H1 (cell line): ENCODE results near the gene FAM174A. TPM values are rescaled to one million over a fixed set of nuclear protein-coding genes. Genes with fewer than 3 reads are reported as not detected.

Experiments used
- CTCF ChIA-PET: fragments of 300-600 bp; sonication (Branson Sonifier 250); formaldehyde crosslinking; loops from one replicate; lab custom pipeline; 2021; ENCODE audit not compliant: partially characterized antibody; lab: Charles Lee
- POLR2A ChIA-PET: fragments of 300-600 bp; sonication (Branson Sonifier 250); formaldehyde crosslinking; loops from one replicate; lab custom pipeline; 2021; ENCODE audit warnings: inconsistent platforms; ENCODE audit not compliant: partially characterized antibody; lab: Charles Lee
- DNase-seq, 2 experiments: peaks; one replicate each; pipeline versions ENCODE4 v3.0.0 to v3.0.0-alpha.2; 2010 to 2022; ENCODE audit warnings: low spot score in 2 of 2, low read depth in 1 of 2, mixed read lengths in 1 of 2
- FAIRE-seq: peaks from 2 replicates; lab custom pipeline; 2011; peaks lifted over from hg19 to GRCh38; lab: Jason Lieb, UNC
- H2AFZ ChIP-seq: 2 replicates; pipeline ENCODE4 v1.8.1; 2012; ENCODE audit warnings: low read length, inconsistent platforms
- H2AK5ac ChIP-seq: 2 replicates; pipeline ENCODE4 v1.6.1; 2013; ENCODE audit warnings: low read depth, low read length
- H2BK120ac ChIP-seq: replicated peaks from 2 replicates; pipeline ENCODE3; 2013; ENCODE audit warnings: low read depth, low read length, inconsistent platforms
- H2BK12ac ChIP-seq: 2 replicates; pipeline ENCODE4 v1.6.1; 2013; ENCODE audit warnings: low read depth, low read length
- H2BK15ac ChIP-seq: 2 replicates; pipeline ENCODE4 v1.6.1; 2013; ENCODE audit warnings: low read length
- H2BK20ac ChIP-seq: 2 replicates; pipeline ENCODE4 v1.6.1; 2013; ENCODE audit warnings: low read length
- H2BK5ac ChIP-seq: 2 replicates; pipeline ENCODE4 v1.6.1; 2013; ENCODE audit warnings: low read depth, low read length
- H3K14ac ChIP-seq: 2 replicates; pipeline ENCODE4 v1.6.1; 2013; ENCODE audit warnings: inconsistent platforms; ENCODE audit not compliant: insufficient read length
- H3K18ac ChIP-seq: 2 replicates; pipeline ENCODE4 v1.6.1; 2013; ENCODE audit warnings: low read length; ENCODE audit errors: extremely low read depth
- H3K23ac ChIP-seq: 2 replicates; pipeline ENCODE4 v1.6.1; 2013; ENCODE audit warnings: inconsistent platforms; ENCODE audit not compliant: insufficient read length
- H3K23me2 ChIP-seq: 2 replicates; pipeline ENCODE4 v1.6.1; 2013; ENCODE audit warnings: low read depth, low read length
- H3K27ac ChIP-seq: 2 replicates; pipeline ENCODE4 v1.6.1; 2011; ENCODE audit warnings: low read depth, low read length, inconsistent platforms
- H3K27me3 ChIP-seq, 4 experiments: replicated peaks in 1 of 4; 1 replicate in 1 of 4; 2 replicates in 3 of 4; pipeline versions ENCODE4 v1.6.1 to v1.8.1; 2011 to 2013; ENCODE audit warnings: low read length in 3 of 4, mild to moderate bottlenecking in 3 of 4, inconsistent platforms in 2 of 4, mixed read lengths in 2 of 4, moderate library complexity in 1 of 4; ENCODE audit not compliant: control insufficient read depth in 3 of 4, insufficient read depth in 3 of 4; ENCODE audit errors: extremely low read depth in 1 of 4
- H3K36me3 ChIP-seq, 4 experiments: 2 replicates each; pipeline versions ENCODE4 v1.6.1 to v1.8.1; 2011 to 2013; ENCODE audit warnings: mild to moderate bottlenecking in 4 of 4, low read length in 3 of 4, moderate library complexity in 2 of 4, control low read depth in 1 of 4, inconsistent platforms in 1 of 4; ENCODE audit not compliant: insufficient read depth in 4 of 4, control insufficient read depth in 2 of 4
- H3K4ac ChIP-seq: replicated peaks from 2 replicates; pipeline ENCODE3; 2013; ENCODE audit warnings: low read length, low read depth, mixed read lengths, inconsistent platforms; ENCODE audit not compliant: insufficient read length
- H3K4me1 ChIP-seq, 4 experiments: replicated peaks in 1 of 4; 1 replicate in 1 of 4; 2 replicates in 3 of 4; pipeline versions ENCODE4 v1.6.1 to v1.8.1; 2011 to 2013; ENCODE audit warnings: low read length in 3 of 4, inconsistent platforms in 2 of 4, mixed read lengths in 1 of 4; ENCODE audit not compliant: insufficient read depth in 4 of 4, control insufficient read depth in 3 of 4
- H3K4me2 ChIP-seq, 2 experiments: 2 replicates each; pipeline versions ENCODE4 v1.6.1 to v1.8.1; 2011 to 2013; ENCODE audit warnings: low read depth in 2 of 2, low read length in 2 of 2, control low read depth in 1 of 2, inconsistent platforms in 1 of 2, mild to moderate bottlenecking in 1 of 2; ENCODE audit not compliant: insufficient read depth in 1 of 2
- H3K4me3 ChIP-seq, 4 experiments: fragments of 200-600, 300-600 bp in 1 of 4; sonication (generic), shearing (Covaris generic), sonication (Bioruptor Twin) in 1 of 4; 2 replicates each; pipeline versions ENCODE4 v1.5.1 to v1.8.1; 2011 to 2016; ENCODE audit warnings: low read length in 4 of 4, low read depth in 3 of 4, control low read depth in 2 of 4, inconsistent platforms in 2 of 4, mild to moderate bottlenecking in 2 of 4, mixed read lengths in 1 of 4, moderate library complexity in 1 of 4; ENCODE audit not compliant: insufficient read depth in 2 of 4; ENCODE audit errors: extremely low read depth in 1 of 4
- H3K56ac ChIP-seq: replicated peaks from 2 replicates; pipeline ENCODE3; 2013; ENCODE audit warnings: low read depth, mild to moderate bottlenecking, mixed read lengths, low read length, inconsistent platforms; ENCODE audit not compliant: insufficient read length
- H3K79me1 ChIP-seq: 2 replicates; pipeline ENCODE4 v1.6.1; 2013; ENCODE audit warnings: low read depth, low read length, control low read depth
- H3K79me2 ChIP-seq, 2 experiments: 2 replicates each; pipeline versions ENCODE4 v1.6.1 to v1.8.1; 2012 to 2013; ENCODE audit warnings: low read length in 2 of 2, mild to moderate bottlenecking in 2 of 2, inconsistent platforms in 1 of 2; ENCODE audit not compliant: insufficient read depth in 2 of 2, control insufficient read depth in 1 of 2
- H3K9ac ChIP-seq, 4 experiments: replicated peaks in 1 of 4; 1 replicate in 1 of 4; 2 replicates in 3 of 4; pipeline versions ENCODE4 v1.6.1 to v1.8.1; 2011 to 2013; ENCODE audit warnings: low read depth in 3 of 4, low read length in 3 of 4, control low read depth in 2 of 4, mild to moderate bottlenecking in 2 of 4, moderate library complexity in 2 of 4, inconsistent platforms in 1 of 4; ENCODE audit errors: extremely low read depth in 1 of 4
- H3K9me3 ChIP-seq, 2 experiments: 2 replicates each; pipeline versions ENCODE4 v1.6.1 to v1.8.1; 2012 to 2013; ENCODE audit warnings: mild to moderate bottlenecking in 2 of 2, moderate library complexity in 2 of 2, control low read depth in 1 of 2, inconsistent platforms in 1 of 2, low read depth in 1 of 2, low read length in 1 of 2, mixed read lengths in 1 of 2; ENCODE audit not compliant: insufficient read depth in 2 of 2
- H4K20me1 ChIP-seq, 2 experiments: replicated peaks in 1 of 2; 2 replicates each; pipeline versions ENCODE3 to v1.8.1; 2011 to 2013; ENCODE audit warnings: inconsistent platforms in 2 of 2, low read length in 2 of 2, mild to moderate bottlenecking in 1 of 2; ENCODE audit not compliant: insufficient read depth in 2 of 2, control insufficient read depth in 1 of 2
- H4K5ac ChIP-seq: 2 replicates; pipeline ENCODE4 v1.6.1; 2013; ENCODE audit warnings: low read length, low read depth, mixed read lengths, inconsistent platforms; ENCODE audit not compliant: insufficient read length
- H4K8ac ChIP-seq: 2 replicates; pipeline ENCODE4 v1.8.0; 2013; ENCODE audit warnings: mild to moderate bottlenecking, moderate library complexity, low read length, inconsistent platforms; ENCODE audit not compliant: insufficient read depth; ENCODE audit errors: extremely low read depth
- H4K91ac ChIP-seq: replicated peaks from 2 replicates; pipeline ENCODE3; 2013; ENCODE audit warnings: low read length, mixed read lengths, inconsistent platforms; ENCODE audit not compliant: insufficient read length
- CEBPB ChIP-seq: IDR thresholded peaks from 2 replicates; pipeline ENCODE4 v1.6.1; 2012; ENCODE audit warnings: low read depth, low read length
- CREB1 ChIP-seq: IDR thresholded peaks from 2 replicates; pipeline ENCODE4 v1.6.1; 2012; ENCODE audit warnings: inconsistent platforms
- GABPA ChIP-seq: IDR thresholded peaks from 2 replicates; pipeline ENCODE4 v1.6.1; 2011; ENCODE audit warnings: mild to moderate bottlenecking, low read length, moderate library complexity, borderline replicate concordance; ENCODE audit not compliant: insufficient read depth
- GTF2F1 ChIP-seq: IDR thresholded peaks from 2 replicates; pipeline ENCODE4 v1.6.1; 2012; ENCODE audit warnings: low read depth, low read length, improper control_type of control experiment, borderline replicate concordance
- KDM5A ChIP-seq: fragments of 200-600 bp; IDR thresholded peaks from 2 replicates; pipeline ENCODE4 v1.7.1; 2012; ENCODE audit warnings: mild to moderate bottlenecking, low read length, inconsistent platforms, mixed read lengths
- NANOG ChIP-seq: IDR thresholded peaks from 2 replicates; pipeline ENCODE4 v1.6.1; 2011; ENCODE audit warnings: low read length, low read depth, mild to moderate bottlenecking, inconsistent platforms; ENCODE audit not compliant: insufficient read depth, poor library complexity, severe bottlenecking
- RFX5 ChIP-seq: IDR thresholded peaks from 2 replicates; pipeline ENCODE4 v1.6.1; 2011; ENCODE audit warnings: low read depth, low read length, improper control_type of control experiment, borderline replicate concordance
- SIN3A ChIP-seq, 2 experiments: IDR thresholded peaks in 1 of 2; conservative IDR thresholded peaks in 1 of 2; 2 replicates each; pipeline ENCODE4 v1.6.1; 2011 to 2012; ENCODE audit warnings: low read length in 2 of 2, improper control_type of control experiment in 1 of 2, low read depth in 1 of 2, mild to moderate bottlenecking in 1 of 2
- TAF1 ChIP-seq: IDR thresholded peaks from 2 replicates; pipeline ENCODE4 v1.6.1; 2011; ENCODE audit warnings: mild to moderate bottlenecking, low read depth, low read length
- YY1 ChIP-seq: IDR thresholded peaks from 2 replicates; pipeline ENCODE4 v1.6.1; 2011; ENCODE audit warnings: low read depth, mild to moderate bottlenecking, low read length
- WGBS, 2 experiments: shearing (Covaris generic) in 1 of 2; methylation state at CpG; one replicate each; pipeline versions ENCODE4 v1.1.6 to v1.1.7; 2013 to 2015; ENCODE audit warnings: low lambda C conversion rate in 2 of 2, mixed read lengths in 2 of 2, inconsistent platforms in 1 of 2, low coverage in 1 of 2, missing lambda C conversion rate in 1 of 2; ENCODE audit not compliant: insufficient replicate concordance in 2 of 2, insufficient coverage in 1 of 2, insufficient read length in 1 of 2; ENCODE audit errors: extremely low coverage in 1 of 2, missing lambda C conversion rate in 1 of 2; 5-methylcytosine and 5-hydroxymethylcytosine counted together
- polyA plus RNA-seq, 7 experiments: library from polyadenylated mRNA; depleted of rRNA in 3 of 7; stranded (reverse) in 5 of 7; unstranded in 2 of 7; fragments of >200 nt in 5 of 7; fragments of 200-250 nt in 2 of 7; gene quantifications; 1 replicate in 5 of 7; 2 replicates in 1 of 7; 4 replicates in 1 of 7; pipeline versions ENCODE4 v1.2.1 to v1.2.3, GENCODE V29; 2011 to 2013; ENCODE audit warnings: missing spikeins in 2 of 7, mixed read lengths in 2 of 7
- total RNA-seq: library from RNA; stranded (reverse); fragmentation: NEBNext Ultra II Directional; extraction: Animal tissue kit (Norgen Biotek cat#: 25700); gene quantifications from 2 replicates; pipeline ENCODE4 v1.2.1, GENCODE V29; 2021
- TF ChIP-seq, protein P1 (sequence below): IDR thresholded peaks from 2 replicates; pipeline ENCODE4 v1.6.1; 2012; ENCODE audit warnings: inconsistent platforms

The FAM174A gene
- total and polyA plus RNA-seq, 2 of the 8 experiments (the other 6 are each of a cell fraction or from before 2014, with no cell fraction given), result 3.9 to 5.3 TPM

DNA sequence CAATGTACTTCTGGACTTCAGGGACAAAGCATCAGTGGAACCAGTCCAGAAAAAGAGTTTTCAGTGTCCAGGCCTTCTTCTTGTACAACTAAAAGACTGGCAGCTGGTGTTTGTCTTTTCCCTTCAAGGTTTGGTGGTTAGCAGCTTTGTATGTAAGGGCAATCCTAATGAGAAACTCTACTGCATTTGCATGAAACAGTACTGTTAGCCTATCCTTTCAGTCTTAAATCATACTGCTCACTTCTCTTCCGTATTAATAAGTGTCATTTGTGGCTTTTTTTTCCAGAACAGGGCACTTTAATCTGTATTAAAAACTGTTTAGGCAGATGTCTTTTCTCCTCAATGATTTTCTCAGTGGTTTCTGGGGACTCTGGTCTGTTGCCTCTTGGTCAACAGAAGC, 48.9 kb downstream of the FAM174A start:
- Histone ChIP-seq H4K8ac (no peak overlapping the region), H3K56ac (no peak overlapping the region)
- no peak for FAIRE-seq

More for the DNA sequence above, 48.9 kb downstream of the FAM174A start:
- Histone ChIP-seq H2BK15ac (no peak overlapping the region), H3K18ac (no peak overlapping the region), H3K4me2 (no peak overlapping the region), H3K4ac (no peak overlapping the region), H2BK12ac (no peak overlapping the region), H2AK5ac (no peak overlapping the region), H3K27me3 (no peaks in the 10 kb centered on the region), H4K20me1 (no peaks in the 10 kb centered on the region), H2BK5ac (no peak overlapping the region), H3K4me1 (no peaks in the 10 kb centered on the region)
- CTCF ChIA-PET, result no interaction called here
- WGBS, 2 experiments, result 71% methylated on average over 1 of the region's 1 CpG; no CpG with 5 or more reads in 1 of the 2 experiments
- POLR2A ChIA-PET, result no interaction called here
- no peak for TF ChIP-seq CREB1
- TF ChIP-seq CEBPB, result no peak
- no peak for TF ChIP-seq SIN3A (conservative IDR thresholded peaks at IDR 0.05 in 1 of 2, IDR thresholded peaks at IDR 0.05 in 1 of 2; ENCODE audit: low read depth in 1 of 2, low read length in 2 of 2)
- no peak for TF ChIP-seq NANOG
- no peak for TF ChIP-seq GABPA
- TF ChIP-seq YY1, result no peak
- TF ChIP-seq GTF2F1, result no peak
- no peak for TF ChIP-seq KDM5A
- TF ChIP-seq TAF1, result no peak
- TF ChIP-seq, protein P1, sequence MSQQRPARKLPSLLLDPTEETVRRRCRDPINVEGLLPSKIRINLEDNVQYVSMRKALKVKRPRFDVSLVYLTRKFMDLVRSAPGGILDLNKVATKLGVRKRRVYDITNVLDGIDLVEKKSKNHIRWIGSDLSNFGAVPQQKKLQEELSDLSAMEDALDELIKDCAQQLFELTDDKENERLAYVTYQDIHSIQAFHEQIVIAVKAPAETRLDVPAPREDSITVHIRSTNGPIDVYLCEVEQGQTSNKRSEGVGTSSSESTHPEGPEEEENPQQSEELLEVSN, result no peak
- no peak for TF ChIP-seq RFX5
- TF ChIP-seq, all 59 proteins: peak for 0
- no peak overlapping the region for H2BK20ac ChIP-seq
- H4K91ac ChIP-seq, result no peak overlapping the region
- H3K23ac ChIP-seq, result no peak overlapping the region
- no peak overlapping the region for H2AFZ ChIP-seq
- H3K79me2 ChIP-seq, result no peaks in the 10 kb centered on the region
- H3K23me2 ChIP-seq, result no peaks in the 10 kb centered on the region
- no peaks in the 10 kb centered on the region for H3K9me3 ChIP-seq
- no peak for DNase-seq
- H3K79me1 ChIP-seq, result no peaks in the 10 kb centered on the region
- no peak overlapping the region for H3K27ac ChIP-seq
- no peak overlapping the region for H4K5ac ChIP-seq
- H3K36me3 ChIP-seq, result no peaks in the 10 kb centered on the region
- H3K9ac ChIP-seq, result no peak overlapping the region
- H3K4me3 ChIP-seq, result no peak overlapping the region
- H2BK120ac ChIP-seq, result no peak overlapping the region
- no peak overlapping the region for H3K14ac ChIP-seq
